Kidney glomerular epithelial cell (primary cell): ENCODE data around the gene ATP4B.
"Not testable (repeated sequence)": the region's sequence is repeated elsewhere in the genome, so short reads cannot be mapped to it uniquely, and the experiment has no call there.

ENCODE experiments used
- DNase-seq: peaks from one replicate; lab custom pipeline; 2025; lab: John Stamatoyannopoulos, UW

Gene ATP4B

GRCh38 chr13:113624235-113624587 lies 33.8 kb downstream of the ATP4B start:
- no peak for DNase-seq

- no peak for DNase-seq
Observed at GRCh38 chr13:113623491-113624234, 34.3 kb downstream of the ATP4B start.

- no peak for DNase-seq
Observed at GRCh38 chr13:113622791-113623490, 35.1 kb downstream of the ATP4B start.

- DNase-seq = not testable (repeated sequence)
Observed at GRCh38 chr13:113621986-113622550, 35.9 kb downstream of the ATP4B start.

GRCh38 chr13:113621498-113621897 lies 36.5 kb downstream of the ATP4B start:
- DNase-seq = not testable (repeated sequence)

GRCh38 chr13:113621046-113621445 lies 37.0 kb downstream of the ATP4B start:
- no peak for DNase-seq

- no peak for DNase-seq
Observed at GRCh38 chr13:113620036-113620796, 37.8 kb downstream of the ATP4B start.

GRCh38 chr13:113618455-113618854 lies 39.5 kb downstream of the ATP4B start:
- no peak for DNase-seq

GRCh38 chr13:113617961-113618360 lies 40.0 kb downstream of the ATP4B start:
- no peak for DNase-seq

GRCh38 chr13:113616991-113617749 lies 40.8 kb downstream of the ATP4B start:
- peak; percentile 97 for DNase-seq

- peak; percentile 39 for DNase-seq
Observed at GRCh38 chr13:113616281-113616906, 41.6 kb downstream of the ATP4B start.

GRCh38 chr13:113613789-113614379 lies 44.1 kb downstream of the ATP4B start:
- no peak for DNase-seq

- DNase-seq = no peak
Observed at GRCh38 chr13:113612607-113613006, 45.4 kb downstream of the ATP4B start.

- no peak for DNase-seq
Observed at GRCh38 chr13:113611996-113612395, 46.0 kb downstream of the ATP4B start.

GRCh38 chr13:113610266-113610665 lies 47.7 kb downstream of the ATP4B start:
- DNase-seq = no peak

GRCh38 chr13:113609616-113610015 lies 48.4 kb downstream of the ATP4B start:
- DNase-seq = no peak

GRCh38 chr13:113608967-113609533 lies 48.9 kb downstream of the ATP4B start:
- DNase-seq = no peak

- DNase-seq = no peak
Observed at GRCh38 chr13:113607889-113608635, 49.9 kb downstream of the ATP4B start.

- DNase-seq = no peak
Observed at GRCh38 chr13:113607056-113607888, 50.7 kb downstream of the ATP4B start.
